Globus pallidus (tissue), 1 donor: ENCODE data around the gene TBC1D4.

ENCODE experiments used
- DNase-seq: peaks from one replicate; pipeline ENCODE4 v3.0.0-alpha.2; 2015; ENCODE audit warnings: low spot score

Gene TBC1D4

DNA sequence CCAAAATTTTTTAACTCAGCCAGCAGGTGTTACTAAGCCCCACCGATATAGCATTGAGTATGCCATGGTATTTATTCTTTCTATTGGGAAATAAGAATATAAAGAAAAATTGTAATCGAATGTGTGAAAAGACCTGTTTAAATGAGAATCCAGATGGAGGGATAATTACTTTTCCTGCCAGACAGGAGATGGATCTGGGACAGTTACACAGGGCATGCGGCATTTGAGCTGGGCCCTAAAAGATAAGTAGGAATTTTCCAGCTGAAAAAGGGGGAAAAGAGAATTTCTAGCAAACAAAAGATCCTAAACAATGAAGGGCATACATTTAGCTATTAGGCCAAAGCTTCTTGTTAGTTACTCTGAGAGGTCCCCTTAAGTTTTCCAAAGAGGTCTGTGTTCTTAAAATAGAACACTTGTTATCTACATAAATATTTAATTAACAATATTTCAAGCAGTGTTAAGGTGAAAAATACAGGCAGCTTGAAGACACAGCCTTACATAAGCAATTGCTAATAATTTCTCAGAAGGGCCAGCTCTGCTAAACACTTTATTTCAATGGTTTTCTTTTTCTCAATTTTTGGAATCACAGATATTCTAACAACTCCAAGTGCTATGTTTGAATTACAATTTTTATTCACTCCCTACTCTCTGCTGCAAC lies 63.7 kb downstream of the TBC1D4 start:
- DNase-seq, result no peak

DNA sequence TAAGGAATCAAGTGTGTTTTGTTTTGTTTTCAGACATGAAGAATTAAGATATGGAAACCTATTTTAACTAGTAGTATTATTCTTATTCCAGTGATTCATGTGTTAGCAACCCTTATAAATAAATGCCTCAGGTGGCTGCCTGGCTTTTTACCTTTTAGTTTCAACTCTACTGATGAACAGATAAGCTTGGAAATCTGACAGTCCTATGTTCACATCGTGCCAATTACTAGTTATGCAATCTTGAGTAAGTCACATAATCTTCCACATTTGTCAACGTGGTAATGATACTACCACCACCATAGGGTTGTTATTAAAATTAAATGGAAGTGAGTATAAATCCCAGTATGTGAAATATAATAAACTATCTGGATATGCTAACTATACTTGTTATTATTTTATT lies 64.3 kb downstream of the TBC1D4 start:
- no peak for DNase-seq

- no peak for DNase-seq
These were observed 65.0 kb downstream of the TBC1D4 start for GRCh38 chr13:75417012-75417384.

- DNase-seq, result no peak
These were observed 65.5 kb downstream of the TBC1D4 start for GRCh38 chr13:75416327-75417011.

- no peak for DNase-seq
These were observed 66.3 kb downstream of the TBC1D4 start for GRCh38 chr13:75415694-75416093.

GRCh38 chr13:75415171-75415570 lies 66.8 kb downstream of the TBC1D4 start:
- DNase-seq, result no peak

DNA sequence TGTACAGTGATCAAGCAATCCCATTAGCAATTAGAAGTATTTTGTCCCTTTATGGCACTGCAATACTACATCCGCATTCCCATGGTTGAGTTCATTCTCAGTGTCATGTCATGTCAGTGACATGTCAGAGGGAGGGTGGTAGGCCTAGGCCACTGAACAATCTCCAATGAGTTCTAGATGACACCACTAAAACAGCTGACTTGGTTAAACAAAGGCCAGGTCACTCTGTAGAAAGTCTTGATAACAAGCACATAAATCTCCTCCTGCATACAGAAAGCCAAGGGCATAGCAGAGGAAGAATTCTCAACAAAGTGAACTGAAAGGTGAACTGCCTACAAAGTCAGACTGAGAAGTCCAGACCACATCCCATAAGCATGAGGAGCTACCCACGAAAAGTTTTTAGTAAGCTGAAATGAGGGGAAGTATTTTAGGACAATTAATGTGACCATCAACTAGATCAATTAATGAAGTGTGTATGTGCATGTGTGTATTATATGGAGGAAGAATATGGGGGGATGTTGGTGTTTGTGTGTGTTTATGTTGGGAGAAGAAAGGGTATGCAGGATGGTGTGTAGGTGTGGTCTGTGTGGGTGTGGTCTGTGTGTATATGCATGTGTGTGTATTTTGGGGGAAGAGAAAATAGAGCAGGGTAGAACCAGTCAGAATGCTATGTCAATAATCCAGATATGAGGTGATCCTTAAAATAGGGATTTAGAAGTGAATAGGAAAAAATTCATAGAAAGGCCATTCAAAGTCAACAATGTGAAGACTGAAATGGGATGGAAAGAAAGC lies 67.7 kb downstream of the TBC1D4 start:
- no peak for DNase-seq

- DNase-seq, result no peak
These were observed 69.9 kb downstream of the TBC1D4 start for GRCh38 chr13:75411924-75412537.

GRCh38 chr13:75410207-75410606 lies 71.8 kb downstream of the TBC1D4 start:
- DNase-seq, result no peak

- DNase-seq, result no peak
These were observed 74.0 kb downstream of the TBC1D4 start for GRCh38 chr13:75407998-75408397.

DNA sequence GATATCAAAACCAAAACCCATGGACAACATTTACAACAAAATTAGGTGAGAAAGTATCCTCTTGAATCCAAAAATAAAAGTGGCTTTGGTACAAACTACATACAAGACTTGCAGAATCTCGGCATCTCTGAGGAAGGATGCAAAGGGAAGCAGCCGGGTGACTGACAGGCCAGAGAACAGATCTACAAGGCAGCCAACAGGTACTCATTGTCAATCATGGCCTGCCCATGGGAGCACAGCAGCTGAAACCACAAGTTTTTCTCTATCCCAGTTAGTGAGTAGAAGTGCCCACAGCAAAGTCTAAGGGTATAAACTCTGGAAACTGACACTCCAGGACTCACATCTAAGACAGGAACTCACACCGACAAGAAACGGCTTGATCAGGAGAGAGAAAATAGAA lies 74.5 kb downstream of the TBC1D4 start:
- DNase-seq, result no peak

DNA sequence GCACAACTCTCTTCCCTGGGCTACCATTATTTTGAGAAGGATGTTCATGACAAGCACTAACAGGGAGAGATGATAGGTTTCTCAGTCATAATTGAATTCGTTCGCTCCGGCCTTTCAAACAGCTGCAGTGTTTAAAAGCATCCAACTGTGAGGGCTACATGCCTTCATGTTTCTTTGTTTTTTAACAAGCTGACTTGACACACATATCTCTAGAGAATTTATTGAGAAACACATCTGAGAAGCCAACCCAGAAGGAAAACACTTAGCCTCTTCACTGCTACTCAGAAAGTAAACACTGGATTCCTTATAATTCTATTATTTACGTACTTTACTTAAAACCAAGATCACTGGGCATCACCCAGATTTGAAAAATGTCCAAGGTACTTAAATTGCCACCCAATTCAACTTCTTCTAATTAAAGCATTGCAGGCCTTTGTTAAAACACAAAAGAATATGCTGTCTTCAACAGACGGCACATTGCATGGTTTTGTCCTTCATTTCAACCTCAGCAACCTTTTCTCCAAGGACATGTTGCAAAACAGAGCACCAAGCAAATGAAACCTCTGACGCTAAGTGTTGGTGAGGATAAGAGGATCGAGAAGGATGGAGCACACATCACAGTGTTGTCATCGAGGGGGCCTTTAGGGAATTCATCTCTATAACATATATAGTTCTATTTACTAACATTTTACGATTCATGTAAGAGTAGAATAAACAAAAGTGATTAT lies 75.8 kb downstream of the TBC1D4 start:
- no peak for DNase-seq

DNA sequence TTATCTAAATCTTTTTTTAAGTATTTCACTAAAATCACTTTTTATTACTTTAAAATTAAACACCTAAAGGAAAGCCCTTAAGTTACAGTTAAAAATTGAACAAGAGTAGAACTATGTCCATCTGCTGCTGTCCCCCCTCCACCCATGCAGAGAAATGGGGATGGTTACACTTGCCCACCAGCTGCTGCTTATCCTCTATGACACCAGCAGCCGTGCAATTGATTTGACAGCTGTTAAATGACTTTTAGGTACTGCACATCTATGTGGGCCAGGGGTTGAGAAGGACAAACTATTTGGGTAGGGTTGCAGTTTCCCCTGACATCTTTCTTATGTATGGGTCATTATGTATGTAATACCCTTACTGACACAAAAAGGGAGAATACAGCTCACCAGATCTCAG lies 77.2 kb downstream of the TBC1D4 start:
- DNase-seq, result no peak

GRCh38 chr13:75402787-75403186 lies 79.2 kb downstream of the TBC1D4 start:
- DNase-seq, result peak; percentile 42

GRCh38 chr13:75400775-75401174 lies 81.2 kb downstream of the TBC1D4 start:
- DNase-seq, result no peak

DNA sequence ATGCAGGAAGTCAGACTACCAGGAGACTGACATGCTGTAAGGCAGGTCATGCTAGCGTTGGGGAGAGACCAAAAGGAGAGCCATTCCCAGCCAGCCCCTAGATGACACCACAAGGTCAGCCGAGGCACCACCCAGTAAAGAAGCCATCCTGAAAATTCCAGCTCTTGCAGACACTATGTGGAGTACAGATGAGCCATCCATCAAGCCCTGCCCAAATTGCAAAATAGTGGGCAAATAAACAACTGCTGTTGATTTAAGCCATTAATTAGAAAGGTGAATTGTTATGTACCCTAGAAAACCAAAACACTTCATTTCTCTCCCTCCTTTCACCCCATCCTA lies 82.1 kb downstream of the TBC1D4 start:
- DNase-seq, result no peak

GRCh38 chr13:75399168-75399878 lies 82.6 kb downstream of the TBC1D4 start:
- no peak for DNase-seq

GRCh38 chr13:75398072-75398471 lies 83.9 kb downstream of the TBC1D4 start:
- no peak for DNase-seq

- no peak for DNase-seq
These were observed 86.1 kb downstream of the TBC1D4 start for GRCh38 chr13:75395901-75396300.

GRCh38 chr13:75395066-75395465 lies 86.9 kb downstream of the TBC1D4 start:
- peak; percentile 13 for DNase-seq

GRCh38 chr13:75393839-75394520 lies 88.0 kb downstream of the TBC1D4 start:
- DNase-seq, result no peak
